Testis (tissue), 3 donors: ENCODE data around the gene KIAA0232. TPM values are rescaled to one million over a fixed set of nuclear protein-coding genes. Genes with fewer than 3 reads are reported as not detected.
"Not testable (repeated sequence)": the region's sequence is repeated elsewhere in the genome, so short reads cannot be mapped to it uniquely, and the experiment has no call there.

ENCODE experiments used
- DNase-seq: peaks from one replicate; pipeline ENCODE4 v3.0.0-alpha.2; 2019
- H3K27ac ChIP-seq, 2 donors: fragments of 200-600 bp; sonication (generic); one replicate each; pipeline ENCODE4 v1.5.1; 2019
- H3K27me3 ChIP-seq: fragments of 200-600 bp; sonication (generic); one replicate; pipeline ENCODE4 v1.5.1; 2019
- H3K36me3 ChIP-seq: fragments of 200-600 bp; sonication (generic); one replicate; pipeline ENCODE4 v1.5.1; 2017; ENCODE audit warnings: low read depth; ENCODE audit errors: missing control alignments
- H3K4me1 ChIP-seq: fragments of 200-600 bp; sonication (generic); one replicate; pipeline ENCODE4 v1.5.1; 2019
- H3K4me3 ChIP-seq, 2 donors: fragments of 200-600 bp; sonication (generic); one replicate each; pipeline ENCODE4 v1.5.1; 2017 to 2019
- H3K9me3 ChIP-seq: fragments of 200-600 bp; sonication (generic); one replicate; pipeline ENCODE4 v1.5.1; 2017
- CTCF ChIP-seq, 3 experiments: fragments of 450-650 bp in 2 of 3; fragments of 200-600 bp in 1 of 3; sonication (generic) in 1 of 3; IDR thresholded peaks; one replicate each; pipeline ENCODE4 v1.5.1; 2016 to 2019; ENCODE audit warnings: antibody characterized with exemption in 3 of 3, mild to moderate bottlenecking in 2 of 3, moderate library complexity in 1 of 3
- POLR2A ChIP-seq: fragments of 450-650 bp; IDR thresholded peaks from one replicate; pipeline ENCODE4 v1.6.1; 2017; ENCODE audit warnings: antibody characterized with exemption, mild to moderate bottlenecking, moderate library complexity
- WGBS, 2 donors: methylation state at CpG; one replicate each; pipeline ENCODE4 v1.1.5; 2018; 5-methylcytosine and 5-hydroxymethylcytosine counted together
- intact Hi-C: fragments of 100-400 bp; cut with DNase I; formaldehyde crosslinking; loops from one replicate; pipeline ENCODE4 v1.15.1; 2023; ENCODE audit warnings: low total_unique reads
- polyA plus RNA-seq: library from polyadenylated mRNA; stranded (reverse); fragments of 350-450 nt; fragmentation: Illumina TruSeq; extraction: RNeasy Lipid Tissue Mini Kit (QIAGEN cat#74804); gene quantifications from one replicate; pipeline ENCODE4 v1.2.3, GENCODE V29; 2014; ENCODE audit warnings: low read depth, low replicate concordance; ENCODE audit not compliant: insufficient read depth
- total RNA-seq, 2 donors: library from RNA; depleted of rRNA; stranded (reverse); fragments of >200 nt; gene quantifications; one replicate each; pipeline ENCODE4 v1.2.3, GENCODE V29; 2016

Gene KIAA0232
- total and polyA plus RNA-seq, 3 donors from 2014 or later = 22.7 to 48.0 (median 47.9) TPM

- DNase-seq = peak; percentile 92
- WGBS, 2 donors = 2 to 3% methylated on average over 27 to 60 of the region's 91 CpGs
- H3K4me1 ChIP-seq = peaks cover 37% of the 10 kb centered on the region
- H3K9me3 ChIP-seq = no peaks in the 10 kb centered on the region
- no peaks in the 10 kb centered on the region for H3K27me3 ChIP-seq
- intact Hi-C loops = no loop called here
- TF ChIP-seq POLR2A (peak; percentile 42), CTCF (IDR thresholded peaks at IDR 0.05) (no peak)
- H3K4me3 ChIP-seq = peak overlapping the region; percentile 99
- H3K27ac ChIP-seq = peak overlapping the region; percentile 98 to 99
- H3K36me3 ChIP-seq = no peaks in the 10 kb centered on the region
Measured at GRCh38 chr4:6783111-6783981, 819 bp downstream of the KIAA0232 start.

GRCh38 chr4:6785572-6785925 is 3.0 kb downstream of the KIAA0232 start:
- DNase-seq = peak; percentile 7
- Histone ChIP-seq H3K4me3 (no peak overlapping the region), H3K4me1 (peaks cover 32% of the 10 kb centered on the region), H3K27me3 (no peaks in the 10 kb centered on the region), H3K9me3 (no peaks in the 10 kb centered on the region), H3K36me3 (no peaks in the 10 kb centered on the region), H3K27ac (no peak overlapping the region)
- intact Hi-C loops = no loop called here
- TF ChIP-seq POLR2A (no peak), CTCF (IDR thresholded peaks at IDR 0.05) (no peak)
- WGBS, 2 donors = 60 to 75% methylated on average over 1 of the region's 1 CpG

GRCh38 chr4:6788123-6788522 is 5.6 kb downstream of the KIAA0232 start:
- Histone ChIP-seq H3K4me1 (peaks cover 22% of the 10 kb centered on the region), H3K36me3 (no peaks in the 10 kb centered on the region), H3K4me3 (no peak overlapping the region), H3K27me3 (no peaks in the 10 kb centered on the region), H3K27ac (no peak overlapping the region), H3K9me3 (no peaks in the 10 kb centered on the region)
- TF ChIP-seq POLR2A = no peak
- no peak for TF ChIP-seq CTCF (IDR thresholded peaks at IDR 0.05)
- intact Hi-C loops = no loop called here
- peak; percentile 12 for DNase-seq
- WGBS, 2 donors = 77% methylated on average over 7 of the region's 7 CpGs

GRCh38 chr4:6791245-6791644 is 8.7 kb downstream of the KIAA0232 start:
- H3K4me1 ChIP-seq, H3K9me3 ChIP-seq, intact Hi-C loops, H3K36me3 ChIP-seq, DNase-seq, H3K27ac ChIP-seq, H3K27me3 ChIP-seq, H3K4me3 ChIP-seq: not testable (repeated sequence)
- WGBS, 2 donors = 90 to 95% methylated on average over 4 of the region's 4 CpGs

- H3K4me1 ChIP-seq, H3K27me3 ChIP-seq, intact Hi-C loops, H3K36me3 ChIP-seq, H3K27ac ChIP-seq, H3K4me3 ChIP-seq, DNase-seq, H3K9me3 ChIP-seq: not testable (repeated sequence)
- 85 to 89% methylated on average over 3 of the region's 3 CpGs for WGBS, 2 donors
Measured at GRCh38 chr4:6791796-6792195, 9.3 kb downstream of the KIAA0232 start.

GRCh38 chr4:6794189-6794588 is 11.7 kb downstream of the KIAA0232 start:
- Histone ChIP-seq H3K4me1 (no peaks in the 10 kb centered on the region), H3K27ac (no peak overlapping the region), H3K4me3 (no peak overlapping the region), H3K27me3 (no peaks in the 10 kb centered on the region), H3K36me3 (no peaks in the 10 kb centered on the region), H3K9me3 (no peaks in the 10 kb centered on the region)
- TF ChIP-seq CTCF (IDR thresholded peaks at IDR 0.05) (no peak), POLR2A (no peak)
- DNase-seq = no peak
- WGBS, 2 donors = 84 to 95% methylated on average over 4 of the region's 4 CpGs
- intact Hi-C loops = no loop called here
